Panc1 (cell line): Measurements from ENCODE around the gene TTF1. TPM values are rescaled to one million over a fixed set of nuclear protein-coding genes. Genes with fewer than 3 reads are reported as not detected.

Source experiments
- ATAC-seq: fragments of 200-7000 bp; cut with Tn5 transposase; 2 replicates; pipeline ENCODE4 v1.9.1; 2020; ENCODE audit warnings: mild to moderate bottlenecking, moderate library complexity
- BruUV-seq: library from RNA; stranded (reverse); fragments of 400-500 nt; replicated peaks from 2 replicates; lab custom pipeline; 2021; lab: Mats Ljungman, UMichigan
- CTCF ChIA-PET: fragments of 300-600 bp; sonication (Branson Sonifier 250); formaldehyde crosslinking; loops from one replicate; lab custom pipeline; 2022; ENCODE audit warnings: antibody characterized with exemption; lab: Charles Lee
- POLR2A ChIA-PET: fragments of 300-600 bp; sonication (Branson Sonifier 250); formaldehyde crosslinking; loops from one replicate; lab custom pipeline; 2022; ENCODE audit warnings: antibody characterized with exemption; lab: Charles Lee
- DNase-seq: peaks from one replicate; pipeline ENCODE4 v3.0.0-alpha.2; 2010; ENCODE audit warnings: low read depth, low spot score
- H3K27ac ChIP-seq: 2 replicates; pipeline ENCODE4 v1.5.1; 2011; ENCODE audit warnings: mild to moderate bottlenecking, low read length, inconsistent platforms
- H3K27me3 ChIP-seq: fragments of 200-500 bp; sonication (Bioruptor generic); 2 replicates; pipeline ENCODE4 v1.6.0; 2014; ENCODE audit warnings: low read length, inconsistent platforms; ENCODE audit not compliant: control insufficient read depth, insufficient read depth
- H3K36me3 ChIP-seq: fragments of 200-500 bp; sonication (Bioruptor generic); 2 replicates; pipeline ENCODE4 v1.5.1; 2014; ENCODE audit warnings: inconsistent platforms, mild to moderate bottlenecking, low read length, moderate library complexity; ENCODE audit not compliant: control insufficient read depth, insufficient read depth
- H3K4me1 ChIP-seq: 2 replicates; pipeline ENCODE4 v1.5.1; 2011; ENCODE audit warnings: inconsistent platforms, mild to moderate bottlenecking, low read length, moderate library complexity; ENCODE audit not compliant: control insufficient read depth, insufficient read depth
- H3K4me3 ChIP-seq, 2 experiments: 2 replicates each; pipeline ENCODE4 v1.5.1; 2011 to 2012; ENCODE audit warnings: low read depth in 2 of 2, low read length in 2 of 2, mild to moderate bottlenecking in 2 of 2, inconsistent platforms in 1 of 2, moderate library complexity in 1 of 2
- H3K9me3 ChIP-seq: fragments of 200-500 bp; sonication (Bioruptor generic); 2 replicates; pipeline ENCODE4 v1.5.1; 2014; ENCODE audit warnings: low read depth, mild to moderate bottlenecking, inconsistent platforms, low read length, moderate library complexity; ENCODE audit not compliant: control insufficient read depth, insufficient read depth
- POLR2AphosphoS5 ChIP-seq: IDR thresholded peaks from 2 replicates; pipeline ENCODE4 v1.6.1; 2012; ENCODE audit warnings: mild to moderate bottlenecking, low read depth, low read length, moderate library complexity
- SIN3A ChIP-seq: IDR thresholded peaks from 2 replicates; pipeline ENCODE4 v1.6.1; 2012; ENCODE audit warnings: low read depth, mild to moderate bottlenecking, low read length, moderate library complexity, borderline replicate concordance; ENCODE audit not compliant: insufficient read depth
- TCF7L2 ChIP-seq: IDR thresholded peaks from 2 replicates; pipeline ENCODE4 v1.6.1; 2011; ENCODE audit warnings: mild to moderate bottlenecking, low read depth, low read length, inconsistent platforms
- in situ Hi-C: cut with HindIII; loops from 2 replicates; pipeline ENCODE4 v1.10.0; 2016; ENCODE audit warnings: low sequenced_read_pairs, low pct_unique_long_range_greater_than_20kb
- intact Hi-C: fragments of 100-400 bp; cut with micrococcal nuclease; formaldehyde crosslinking; loops from one replicate; pipeline ENCODE4 v1.10.0; 2022; ENCODE audit not compliant: unreplicated experiment
- total RNA-seq: library from RNA; stranded (reverse); gene quantifications from one replicate; pipeline ENCODE4 v1.2.1, GENCODE V29; 2021; ENCODE audit not compliant: unreplicated experiment
- TF ChIP-seq, protein P1 (sequence below), 2 experiments: IDR thresholded peaks; 2 replicates each; pipeline ENCODE4 v1.6.1; 2011 to 2012; ENCODE audit warnings: low read depth in 2 of 2, control low read depth in 1 of 2, low read length in 1 of 2, mild to moderate bottlenecking in 1 of 2, moderate library complexity in 1 of 2; ENCODE audit not compliant: insufficient read depth in 1 of 2
- TF ChIP-seq, protein P2 (sequence below): fragments of 450-650 bp; IDR thresholded peaks from 2 replicates; pipeline ENCODE4 v1.5.1; 2017; ENCODE audit warnings: mild to moderate bottlenecking

Gene TTF1
- total RNA-seq, 1 experiment from 2014 or later: 8.4 TPM

DNA sequence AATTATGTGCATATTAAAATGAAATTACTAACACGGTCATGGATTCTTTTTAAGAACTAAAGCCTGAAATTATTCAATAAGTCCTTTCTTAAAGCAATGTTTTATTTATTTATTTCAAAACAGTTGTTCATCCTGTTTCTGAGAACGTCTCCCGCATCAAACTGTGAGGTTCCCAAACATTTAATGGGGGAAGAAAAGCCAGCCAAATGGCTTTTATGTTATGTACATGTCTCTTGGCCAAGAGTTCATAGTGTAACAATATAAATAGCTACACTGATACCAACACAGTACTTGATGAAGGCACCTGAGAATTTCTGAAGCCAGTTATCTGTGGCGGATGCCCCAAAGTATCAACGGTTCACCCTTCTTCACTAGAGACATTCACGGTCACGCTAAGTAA lies 15.7 kb downstream of the TTF1 start:
- in situ Hi-C loops: no loop called here
- ATAC-seq: no peak
- no TSS peak for BruUV-seq
- Histone ChIP-seq H3K4me1 (no peaks in the 10 kb centered on the region), H3K4me3 (no peak overlapping the region), H3K9me3 (no peaks in the 10 kb centered on the region), H3K36me3 (peaks cover 10% of the 10 kb centered on the region), H3K27me3 (no peaks in the 10 kb centered on the region), H3K27ac (no peak overlapping the region)
- intact Hi-C loops: no loop called here
- POLR2A ChIA-PET: no interaction called here
- TF ChIP-seq POLR2AphosphoS5: no peak
- TF ChIP-seq, protein P1, sequence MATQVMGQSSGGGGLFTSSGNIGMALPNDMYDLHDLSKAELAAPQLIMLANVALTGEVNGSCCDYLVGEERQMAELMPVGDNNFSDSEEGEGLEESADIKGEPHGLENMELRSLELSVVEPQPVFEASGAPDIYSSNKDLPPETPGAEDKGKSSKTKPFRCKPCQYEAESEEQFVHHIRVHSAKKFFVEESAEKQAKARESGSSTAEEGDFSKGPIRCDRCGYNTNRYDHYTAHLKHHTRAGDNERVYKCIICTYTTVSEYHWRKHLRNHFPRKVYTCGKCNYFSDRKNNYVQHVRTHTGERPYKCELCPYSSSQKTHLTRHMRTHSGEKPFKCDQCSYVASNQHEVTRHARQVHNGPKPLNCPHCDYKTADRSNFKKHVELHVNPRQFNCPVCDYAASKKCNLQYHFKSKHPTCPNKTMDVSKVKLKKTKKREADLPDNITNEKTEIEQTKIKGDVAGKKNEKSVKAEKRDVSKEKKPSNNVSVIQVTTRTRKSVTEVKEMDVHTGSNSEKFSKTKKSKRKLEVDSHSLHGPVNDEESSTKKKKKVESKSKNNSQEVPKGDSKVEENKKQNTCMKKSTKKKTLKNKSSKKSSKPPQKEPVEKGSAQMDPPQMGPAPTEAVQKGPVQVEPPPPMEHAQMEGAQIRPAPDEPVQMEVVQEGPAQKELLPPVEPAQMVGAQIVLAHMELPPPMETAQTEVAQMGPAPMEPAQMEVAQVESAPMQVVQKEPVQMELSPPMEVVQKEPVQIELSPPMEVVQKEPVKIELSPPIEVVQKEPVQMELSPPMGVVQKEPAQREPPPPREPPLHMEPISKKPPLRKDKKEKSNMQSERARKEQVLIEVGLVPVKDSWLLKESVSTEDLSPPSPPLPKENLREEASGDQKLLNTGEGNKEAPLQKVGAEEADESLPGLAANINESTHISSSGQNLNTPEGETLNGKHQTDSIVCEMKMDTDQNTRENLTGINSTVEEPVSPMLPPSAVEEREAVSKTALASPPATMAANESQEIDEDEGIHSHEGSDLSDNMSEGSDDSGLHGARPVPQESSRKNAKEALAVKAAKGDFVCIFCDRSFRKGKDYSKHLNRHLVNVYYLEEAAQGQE (IDR thresholded peaks at IDR 0.05; ENCODE audit: insufficient read depth in 1 of 2, low read depth in 2 of 2, low read length in 1 of 2): no peak
- no peak for TF ChIP-seq TCF7L2
- TF ChIP-seq, protein P2, sequence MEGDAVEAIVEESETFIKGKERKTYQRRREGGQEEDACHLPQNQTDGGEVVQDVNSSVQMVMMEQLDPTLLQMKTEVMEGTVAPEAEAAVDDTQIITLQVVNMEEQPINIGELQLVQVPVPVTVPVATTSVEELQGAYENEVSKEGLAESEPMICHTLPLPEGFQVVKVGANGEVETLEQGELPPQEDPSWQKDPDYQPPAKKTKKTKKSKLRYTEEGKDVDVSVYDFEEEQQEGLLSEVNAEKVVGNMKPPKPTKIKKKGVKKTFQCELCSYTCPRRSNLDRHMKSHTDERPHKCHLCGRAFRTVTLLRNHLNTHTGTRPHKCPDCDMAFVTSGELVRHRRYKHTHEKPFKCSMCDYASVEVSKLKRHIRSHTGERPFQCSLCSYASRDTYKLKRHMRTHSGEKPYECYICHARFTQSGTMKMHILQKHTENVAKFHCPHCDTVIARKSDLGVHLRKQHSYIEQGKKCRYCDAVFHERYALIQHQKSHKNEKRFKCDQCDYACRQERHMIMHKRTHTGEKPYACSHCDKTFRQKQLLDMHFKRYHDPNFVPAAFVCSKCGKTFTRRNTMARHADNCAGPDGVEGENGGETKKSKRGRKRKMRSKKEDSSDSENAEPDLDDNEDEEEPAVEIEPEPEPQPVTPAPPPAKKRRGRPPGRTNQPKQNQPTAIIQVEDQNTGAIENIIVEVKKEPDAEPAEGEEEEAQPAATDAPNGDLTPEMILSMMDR: no peak
- TF ChIP-seq SIN3A: no peak
- DNase-seq: no peak
- CTCF ChIA-PET: no interaction called here

DNA sequence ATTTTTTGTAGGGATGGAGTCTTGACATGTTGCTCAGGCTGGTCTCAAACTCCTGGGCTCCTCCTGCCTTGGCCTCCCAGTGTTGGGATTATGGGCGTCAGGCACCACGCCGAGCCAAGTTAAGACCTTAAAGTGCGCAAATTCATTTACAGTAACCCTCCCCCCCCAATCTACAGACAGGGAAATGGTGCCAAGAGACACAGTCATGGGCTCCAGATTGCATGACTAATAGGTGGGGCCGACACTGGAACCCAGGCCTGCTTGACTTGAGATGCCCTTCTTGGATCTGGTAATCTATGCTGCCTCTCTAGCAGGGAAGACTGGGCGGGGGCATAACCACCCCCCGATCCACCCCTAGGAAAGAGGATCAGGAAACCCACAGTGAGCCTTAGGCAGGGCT lies 19.5 kb downstream of the TTF1 start:
- Histone ChIP-seq H3K9me3 (no peaks in the 10 kb centered on the region), H3K36me3 (peaks cover 5% of the 10 kb centered on the region), H3K4me1 (no peaks in the 10 kb centered on the region), H3K4me3 (no peak overlapping the region), H3K27me3 (no peaks in the 10 kb centered on the region), H3K27ac (no peak overlapping the region)
- BruUV-seq: no TSS peak
- ChIA-PET POLR2A (interaction anchor here (0.6 kb wide), 1 partner anchor 46 kb away, joined by 4 read pairs; no protein-coding TSS in a partner anchor), CTCF (no interaction called here)
- ATAC-seq (no peak), DNase-seq (no peak)
- intact Hi-C loops: no loop called here
- in situ Hi-C loops: no loop called here
- TF ChIP-seq, protein P1 (IDR thresholded peaks at IDR 0.05; ENCODE audit: insufficient read depth in 1 of 2, low read depth in 2 of 2, low read length in 1 of 2): no peak
- TF ChIP-seq POLR2AphosphoS5 (no peak), TCF7L2 (no peak), SIN3A (no peak)
- TF ChIP-seq, protein P2: no peak
